DOHH2 (cell line): ENCODE measurements around the gene CXCL16.

Experiments
- CTCF ChIP-seq: fragments of 200-600 bp; sonication (generic); IDR thresholded peaks from one replicate; pipeline ENCODE4 v1.5.1; 2014; ENCODE audit warnings: antibody characterized with exemption, mild to moderate bottlenecking, low read depth, low read length; ENCODE audit not compliant: poor library complexity, severe bottlenecking
- EZH2phosphoT487 ChIP-seq: fragments of 200-600 bp; sonication (generic); IDR thresholded peaks from 2 replicates; pipeline ENCODE4 v1.6.1; 2017; ENCODE audit warnings: borderline replicate concordance, mild to moderate bottlenecking, antibody characterized with exemption, low read length, moderate library complexity, mixed read lengths

GRCh38 chr17:4759776-4760236, 20.1 kb upstream of the CXCL16 start:
- no peak for TF ChIP-seq CTCF
- TF ChIP-seq EZH2phosphoT487 = no peak
